ENCODE measurements around the gene DNAH17. TPM values are rescaled to one million over a fixed set of nuclear protein-coding genes. Genes with fewer than 3 reads are reported as not detected.

The DNAH17 gene
- polyA plus RNA-seq, 1 of the 3 experiments (the other 2 are of a cell fraction): not detected

DNA sequence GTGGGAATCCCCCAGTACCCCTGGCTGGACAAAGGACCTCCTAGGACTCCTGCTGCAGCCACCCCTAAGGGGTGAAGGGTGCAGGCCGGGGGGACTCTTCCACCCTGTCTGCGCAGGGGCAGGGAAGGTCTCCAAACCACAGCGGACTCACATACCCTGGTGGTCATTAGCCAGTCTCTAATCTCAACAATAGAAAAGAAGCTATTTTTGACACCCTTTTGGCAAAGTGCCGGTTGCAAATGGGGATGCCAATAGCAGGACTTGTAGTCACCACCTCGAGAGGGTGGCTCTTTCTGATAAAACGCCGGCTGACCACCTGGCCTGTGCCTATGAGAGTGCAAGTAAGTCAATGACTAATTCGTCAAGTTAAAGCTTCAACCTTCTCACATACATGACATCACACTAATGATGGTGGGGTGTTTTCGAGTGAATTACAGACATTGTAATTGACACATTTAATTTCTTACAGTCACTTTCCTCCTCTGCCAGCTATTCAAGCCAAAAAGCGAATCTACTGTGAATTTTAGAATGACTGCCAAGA lies 23.1 kb upstream of the DNAH17 start:
- Histone ChIP-seq H3K27me3 (ENCODE audit: insufficient read depth) (no peaks in the 10 kb centered on the region), H3K4me1 (ENCODE audit: control insufficient read depth in 1 of 2, insufficient read depth in 2 of 2, low read depth in 1 of 2, low read length in 1 of 2) (peaks cover 0 to 5% of the 10 kb centered on the region in 2 experiments; a peak in 1 of 4 replicates), H3F3A (replicated peaks; ENCODE audit: insufficient read depth) (no peaks in the 10 kb centered on the region), H3K9me2 (no peaks in the 10 kb centered on the region), H3K27ac (ENCODE audit: low read depth in 2 of 2, low read length in 1 of 2) (no peak overlapping the region), H3K9me3 (no peaks in the 10 kb centered on the region), H3K4me3 (ENCODE audit: low read depth in 2 of 2, low read length in 1 of 2) (no peak overlapping the region), H3K4me2 (no peak overlapping the region), H3K36me3 (replicated peaks in 1 of 2; ENCODE audit: control insufficient read depth in 1 of 2, insufficient read depth in 2 of 2, low read length in 1 of 2) (no peaks in the 10 kb centered on the region), H3K9ac (no peak overlapping the region), H4K20me1 (ENCODE audit: insufficient read depth) (no peaks in the 10 kb centered on the region), H2AFZ (ENCODE audit: low read depth) (no peak overlapping the region), H3K79me2 (ENCODE audit: insufficient read depth) (no peaks in the 10 kb centered on the region)
- TF ChIP-seq FOXM1 (IDR thresholded peaks at IDR 0.05; ENCODE audit: low read depth): no peak
- TF ChIP-seq, protein P1, sequence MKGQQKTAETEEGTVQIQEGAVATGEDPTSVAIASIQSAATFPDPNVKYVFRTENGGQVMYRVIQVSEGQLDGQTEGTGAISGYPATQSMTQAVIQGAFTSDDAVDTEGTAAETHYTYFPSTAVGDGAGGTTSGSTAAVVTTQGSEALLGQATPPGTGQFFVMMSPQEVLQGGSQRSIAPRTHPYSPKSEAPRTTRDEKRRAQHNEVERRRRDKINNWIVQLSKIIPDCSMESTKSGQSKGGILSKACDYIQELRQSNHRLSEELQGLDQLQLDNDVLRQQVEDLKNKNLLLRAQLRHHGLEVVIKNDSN (IDR thresholded peaks at IDR 0.05; ENCODE audit: borderline replicate concordance, low read depth): no peak
- no peak for TF ChIP-seq SMC3 (IDR thresholded peaks at IDR 0.05; ENCODE audit: low read depth, low read length)
- no peak for TF ChIP-seq RAD21 (IDR thresholded peaks at IDR 0.05; ENCODE audit: low read length)
- TF ChIP-seq EP300 (IDR thresholded peaks at IDR 0.05; ENCODE audit: borderline replicate concordance in 1 of 2, low read depth in 1 of 2, low read length in 1 of 2): no peak
- no peak for TF ChIP-seq NRF1 (IDR thresholded peaks at IDR 0.05; ENCODE audit: low read depth, low read length)
- TF ChIP-seq, protein P2, sequence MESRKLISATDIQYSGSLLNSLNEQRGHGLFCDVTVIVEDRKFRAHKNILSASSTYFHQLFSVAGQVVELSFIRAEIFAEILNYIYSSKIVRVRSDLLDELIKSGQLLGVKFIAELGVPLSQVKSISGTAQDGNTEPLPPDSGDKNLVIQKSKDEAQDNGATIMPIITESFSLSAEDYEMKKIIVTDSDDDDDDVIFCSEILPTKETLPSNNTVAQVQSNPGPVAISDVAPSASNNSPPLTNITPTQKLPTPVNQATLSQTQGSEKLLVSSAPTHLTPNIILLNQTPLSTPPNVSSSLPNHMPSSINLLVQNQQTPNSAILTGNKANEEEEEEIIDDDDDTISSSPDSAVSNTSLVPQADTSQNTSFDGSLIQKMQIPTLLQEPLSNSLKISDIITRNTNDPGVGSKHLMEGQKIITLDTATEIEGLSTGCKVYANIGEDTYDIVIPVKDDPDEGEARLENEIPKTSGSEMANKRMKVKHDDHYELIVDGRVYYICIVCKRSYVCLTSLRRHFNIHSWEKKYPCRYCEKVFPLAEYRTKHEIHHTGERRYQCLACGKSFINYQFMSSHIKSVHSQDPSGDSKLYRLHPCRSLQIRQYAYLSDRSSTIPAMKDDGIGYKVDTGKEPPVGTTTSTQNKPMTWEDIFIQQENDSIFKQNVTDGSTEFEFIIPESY (IDR thresholded peaks at IDR 0.05; ENCODE audit: borderline replicate concordance, low read depth): no peak
- TF ChIP-seq POLR2AphosphoS5 (IDR thresholded peaks at IDR 0.05; ENCODE audit: low read depth, low read length): no peak
- no peak for TF ChIP-seq ELF1 (IDR thresholded peaks at IDR 0.05)
- no peak for TF ChIP-seq CHD2 (IDR thresholded peaks at IDR 0.05; ENCODE audit: low read length, partially characterized antibody)
- no peak for TF ChIP-seq GATA2 (CRISPR knock-in tag; IDR thresholded peaks at IDR 0.05)
- TF ChIP-seq, protein P3, sequence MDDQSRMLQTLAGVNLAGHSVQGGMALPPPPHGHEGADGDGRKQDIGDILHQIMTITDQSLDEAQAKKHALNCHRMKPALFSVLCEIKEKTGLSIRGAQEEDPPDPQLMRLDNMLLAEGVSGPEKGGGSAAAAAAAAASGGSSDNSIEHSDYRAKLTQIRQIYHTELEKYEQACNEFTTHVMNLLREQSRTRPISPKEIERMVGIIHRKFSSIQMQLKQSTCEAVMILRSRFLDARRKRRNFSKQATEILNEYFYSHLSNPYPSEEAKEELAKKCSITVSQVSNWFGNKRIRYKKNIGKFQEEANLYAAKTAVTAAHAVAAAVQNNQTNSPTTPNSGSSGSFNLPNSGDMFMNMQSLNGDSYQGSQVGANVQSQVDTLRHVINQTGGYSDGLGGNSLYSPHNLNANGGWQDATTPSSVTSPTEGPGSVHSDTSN (IDR thresholded peaks at IDR 0.05): no peak
- no peak for TF ChIP-seq JUND (IDR thresholded peaks at IDR 0.05)
- no peak for TF ChIP-seq RCOR1 (IDR thresholded peaks at IDR 0.05; ENCODE audit: low read length)
- TF ChIP-seq RFX5 (IDR thresholded peaks at IDR 0.05; ENCODE audit: low read length): no peak
- TF ChIP-seq NFIC (IDR thresholded peaks at IDR 0.05; ENCODE audit: borderline replicate concordance): no peak
- no peak for TF ChIP-seq MEF2A (IDR thresholded peaks at IDR 0.05; ENCODE audit: borderline replicate concordance, low read depth)
- no peak for DNase-seq
- POLR2A ChIA-PET: no interaction called here
- CTCF ChIA-PET: interaction anchor here (0.6 to 3.4 kb wide), 5 partner anchors 12 to 147 kb away, joined by 3 to 18 read pairs (median 3); no protein-coding TSS in a partner anchor
- 76% methylated on average over 10 of the region's 10 CpGs for WGBS (ENCODE audit: low lambda C conversion rate)

All from SK-N-SH (cell line).